Measurements from ENCODE around the gene FALEC.

The FALEC gene

DNA sequence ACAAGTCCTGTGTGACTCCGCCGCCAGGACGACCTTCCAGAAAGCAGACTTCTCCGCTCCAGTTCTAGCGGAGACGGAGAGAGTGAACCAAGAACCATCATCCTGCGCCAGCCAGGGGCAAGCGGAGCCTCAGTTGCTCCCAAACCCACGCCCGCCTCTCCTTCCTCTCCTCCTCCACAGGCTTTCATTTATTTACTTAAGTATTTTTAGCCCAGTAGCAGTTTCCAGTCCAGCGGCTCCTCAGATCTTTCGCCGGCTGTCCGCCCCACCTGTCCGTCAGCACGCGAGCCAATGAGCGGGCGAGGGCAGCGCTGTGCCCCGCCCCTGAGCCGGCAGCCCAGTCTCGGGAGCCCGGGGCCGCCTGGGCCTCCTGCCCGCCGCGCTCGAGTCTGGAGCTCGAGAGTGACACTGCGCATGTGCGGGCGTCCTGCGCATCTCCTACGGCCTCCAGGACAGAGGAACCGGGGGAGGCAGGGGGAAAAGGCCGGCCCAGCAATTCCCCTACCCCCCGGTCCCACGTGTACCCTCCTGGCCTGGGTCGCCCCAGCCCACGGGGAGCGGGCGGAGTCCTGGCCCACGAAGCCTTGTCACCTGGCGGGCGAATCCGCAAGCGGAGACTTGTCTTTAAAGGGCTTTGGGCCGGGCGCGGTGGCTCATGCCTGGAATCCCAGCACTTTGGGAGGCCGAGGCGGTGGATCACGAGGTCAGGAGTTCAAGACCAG lies at the start of gene FALEC:
FALEC (plus strand) TSS at position 425 of the 722 bp plus-strand sequence.
- TF ChIP-seq ZFX (IDR thresholded peaks at IDR 0.05), result no peak
- TF ChIP-seq, protein P1, sequence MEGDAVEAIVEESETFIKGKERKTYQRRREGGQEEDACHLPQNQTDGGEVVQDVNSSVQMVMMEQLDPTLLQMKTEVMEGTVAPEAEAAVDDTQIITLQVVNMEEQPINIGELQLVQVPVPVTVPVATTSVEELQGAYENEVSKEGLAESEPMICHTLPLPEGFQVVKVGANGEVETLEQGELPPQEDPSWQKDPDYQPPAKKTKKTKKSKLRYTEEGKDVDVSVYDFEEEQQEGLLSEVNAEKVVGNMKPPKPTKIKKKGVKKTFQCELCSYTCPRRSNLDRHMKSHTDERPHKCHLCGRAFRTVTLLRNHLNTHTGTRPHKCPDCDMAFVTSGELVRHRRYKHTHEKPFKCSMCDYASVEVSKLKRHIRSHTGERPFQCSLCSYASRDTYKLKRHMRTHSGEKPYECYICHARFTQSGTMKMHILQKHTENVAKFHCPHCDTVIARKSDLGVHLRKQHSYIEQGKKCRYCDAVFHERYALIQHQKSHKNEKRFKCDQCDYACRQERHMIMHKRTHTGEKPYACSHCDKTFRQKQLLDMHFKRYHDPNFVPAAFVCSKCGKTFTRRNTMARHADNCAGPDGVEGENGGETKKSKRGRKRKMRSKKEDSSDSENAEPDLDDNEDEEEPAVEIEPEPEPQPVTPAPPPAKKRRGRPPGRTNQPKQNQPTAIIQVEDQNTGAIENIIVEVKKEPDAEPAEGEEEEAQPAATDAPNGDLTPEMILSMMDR (conservative IDR thresholded peaks at IDR 0.05), result no peak

DNA sequence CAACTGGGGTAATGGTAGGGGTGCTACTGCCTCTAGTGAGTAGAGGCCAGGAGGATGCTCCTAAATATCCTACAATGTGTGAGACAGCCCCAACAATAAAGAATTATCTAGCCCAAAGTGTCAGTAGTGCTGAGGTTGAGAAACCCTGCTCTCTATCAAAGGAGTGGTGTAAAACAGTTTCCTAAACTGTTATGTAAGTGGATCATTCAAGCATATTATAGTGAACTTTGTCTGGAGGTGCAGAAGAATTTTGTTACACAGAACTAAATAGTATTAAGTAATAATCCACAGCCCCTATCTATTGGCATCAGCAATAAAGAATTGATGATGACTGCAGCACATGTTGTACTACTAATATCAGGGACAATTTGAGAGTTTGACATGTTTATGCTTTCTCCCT lies 48.6 kb upstream of the FALEC start:
- TF ChIP-seq ZFX (IDR thresholded peaks at IDR 0.05), result no peak
- TF ChIP-seq, protein P1 (conservative IDR thresholded peaks at IDR 0.05), result no peak
- H3K27ac ChIP-seq, result no peak overlapping the region

More for the DNA sequence above, at the start of gene FALEC:
- peak within 1 kb of the TSS; percentile 75 for H3K27ac ChIP-seq

DNA sequence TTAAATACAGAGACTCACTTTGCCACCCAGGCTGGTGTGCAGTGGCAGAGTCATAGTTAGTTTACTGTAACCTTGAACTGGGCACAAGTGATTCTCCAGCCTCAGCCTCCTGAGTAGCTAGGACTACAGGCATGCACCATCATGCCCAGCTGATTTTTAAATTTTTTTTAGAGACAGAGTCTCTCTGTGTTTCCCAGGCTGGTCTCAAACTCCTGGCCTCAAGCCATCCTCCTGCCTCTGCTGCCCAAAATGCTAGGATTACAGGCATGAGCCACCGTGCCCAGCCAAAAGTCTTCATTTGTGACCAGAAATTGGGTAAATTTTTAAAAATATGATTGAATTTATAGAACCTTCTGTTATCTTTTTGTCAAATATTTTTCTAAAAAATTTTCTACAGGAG lies 46.3 kb upstream of the FALEC start:
- TF ChIP-seq, protein P1 (conservative IDR thresholded peaks at IDR 0.05), result no peak
- no peak for TF ChIP-seq ZFX (IDR thresholded peaks at IDR 0.05)
- H3K27ac ChIP-seq, result no peak overlapping the region

DNA sequence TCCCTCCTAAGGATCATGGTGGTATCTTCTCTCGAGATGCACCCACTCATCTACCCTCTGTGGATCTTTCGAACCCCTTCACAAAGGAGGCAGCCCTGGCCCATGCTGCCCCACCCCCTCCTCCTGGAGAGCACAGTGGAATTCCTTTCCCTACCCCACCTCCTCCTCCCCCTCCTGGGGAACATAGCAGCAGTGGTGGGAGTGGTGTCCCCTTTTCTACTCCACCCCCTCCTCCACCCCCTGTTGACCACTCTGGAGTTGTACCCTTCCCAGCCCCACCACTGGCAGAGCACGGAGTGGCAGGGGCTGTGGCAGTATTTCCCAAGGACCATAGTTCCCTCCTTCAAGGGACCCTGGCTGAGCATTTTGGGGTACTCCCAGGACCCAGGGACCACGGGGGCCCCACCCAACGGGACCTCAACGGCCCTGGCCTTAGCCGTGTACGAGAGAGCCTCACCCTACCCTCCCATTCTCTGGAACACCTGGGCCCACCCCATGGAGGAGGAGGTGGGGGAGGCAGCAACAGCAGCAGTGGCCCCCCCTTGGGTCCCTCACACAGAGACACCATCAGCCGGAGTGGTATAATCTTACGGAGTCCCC lies 42.9 kb upstream of the FALEC start:
- H3K27ac ChIP-seq, result no peak overlapping the region
- no peak for TF ChIP-seq ZFX (IDR thresholded peaks at IDR 0.05)
- TF ChIP-seq, protein P1 (conservative IDR thresholded peaks at IDR 0.05), result no peak

DNA sequence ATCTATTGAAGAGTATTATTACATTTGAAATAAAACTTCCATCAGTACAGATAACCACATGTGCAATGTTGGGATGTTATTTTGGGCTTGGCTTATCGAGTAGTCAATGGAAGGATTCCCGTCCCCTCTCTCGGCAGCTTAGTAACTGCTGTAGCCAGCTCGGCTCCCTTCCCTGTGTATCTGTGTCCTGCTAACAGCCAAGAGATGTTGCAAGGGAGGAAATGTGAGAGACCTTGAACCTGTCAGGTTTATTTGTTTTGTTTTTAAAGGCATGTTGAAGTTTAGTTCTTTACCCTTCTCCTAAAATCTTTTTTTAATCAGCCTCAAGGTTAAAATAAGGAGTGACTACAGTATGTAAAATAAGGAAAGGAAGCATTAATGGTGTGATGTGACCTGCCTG lies 41.9 kb upstream of the FALEC start:
- TF ChIP-seq ZFX (IDR thresholded peaks at IDR 0.05), result no peak
- TF ChIP-seq, protein P1 (conservative IDR thresholded peaks at IDR 0.05), result no peak
- H3K27ac ChIP-seq, result no peak overlapping the region

DNA sequence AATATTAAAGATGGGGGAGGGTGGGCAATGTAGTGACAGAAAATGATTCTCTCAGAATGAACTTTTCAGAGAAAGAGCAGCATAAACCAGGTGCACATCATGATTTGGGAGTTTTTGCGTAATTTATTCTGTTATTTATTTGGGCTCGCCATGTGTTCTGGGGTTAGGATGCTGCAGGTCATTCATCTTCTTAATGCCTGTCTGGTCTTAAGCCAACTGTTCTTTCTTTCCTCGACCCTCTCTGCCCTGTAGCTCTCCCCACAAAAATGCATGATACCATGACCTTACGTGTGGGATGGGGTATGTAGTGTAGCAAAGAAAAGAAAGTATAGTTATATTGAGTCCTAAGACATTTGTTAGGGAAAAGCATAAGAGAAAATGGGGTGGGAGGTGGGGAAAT lies 40.7 kb upstream of the FALEC start:
- no peak overlapping the region for H3K27ac ChIP-seq
- TF ChIP-seq, protein P1 (conservative IDR thresholded peaks at IDR 0.05), result no peak
- no peak for TF ChIP-seq ZFX (IDR thresholded peaks at IDR 0.05)

DNA sequence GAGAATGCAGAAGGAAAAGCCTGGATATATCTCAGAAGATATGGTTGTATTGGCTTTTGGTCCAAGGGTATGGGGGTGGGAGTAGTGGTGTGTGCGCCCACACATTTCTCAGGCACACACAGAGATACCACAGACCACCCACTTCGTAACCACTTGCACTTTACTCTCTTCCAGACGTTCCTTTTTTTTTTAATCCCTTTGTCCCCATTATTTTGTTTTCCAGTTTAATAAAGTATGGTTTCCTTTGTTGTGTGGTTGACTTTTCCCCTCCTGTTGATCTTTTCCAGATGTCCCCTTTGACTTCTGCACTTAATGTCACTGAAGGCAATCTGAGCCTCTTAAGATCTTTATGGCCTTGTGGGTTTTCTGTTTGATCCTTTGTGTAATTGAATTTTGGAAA lies 38.8 kb upstream of the FALEC start:
- no peak overlapping the region for H3K27ac ChIP-seq
- TF ChIP-seq ZFX (IDR thresholded peaks at IDR 0.05), result no peak
- TF ChIP-seq, protein P1 (conservative IDR thresholded peaks at IDR 0.05), result no peak
